OCI-LY1 (cell line): ENCODE results near the gene VWA3A.

Experiments
- CTCF ChIP-seq: fragments of 200-600 bp; sonication (generic), shearing (Covaris generic); IDR thresholded peaks from 2 replicates; pipeline ENCODE4 v1.5.1; 2017; ENCODE audit warnings: mild to moderate bottlenecking, antibody characterized with exemption, low read length, moderate library complexity, mixed read lengths
- EZH2 ChIP-seq: fragments of 200-600 bp; sonication (generic), shearing (Covaris generic); IDR thresholded peaks from 2 replicates; pipeline ENCODE4 v1.8.0; 2017; ENCODE audit warnings: borderline replicate concordance, mixed run types, mild to moderate bottlenecking, antibody characterized with exemption, low read length, moderate library complexity, mixed read lengths

GRCh38 chr16:22162656-22163009 is 70.3 kb downstream of the VWA3A start:
- TF ChIP-seq CTCF: no peak
- no peak for TF ChIP-seq EZH2
